Transverse colon (tissue), 4 donors: ENCODE data around the gene MEMO1.

ENCODE experiments used
- POLR2A ChIP-seq: fragments of 450-650 bp; IDR thresholded peaks from one replicate; pipeline ENCODE4 v1.6.1; 2016; ENCODE audit warnings: antibody characterized with exemption, mild to moderate bottlenecking, moderate library complexity
- POLR2AphosphoS5 ChIP-seq, 3 donors: sonication (generic); formaldehyde crosslinking; IDR thresholded peaks; one replicate each; pipeline ENCODE4 v1.6.1; 2016; ENCODE audit warnings: antibody characterized with exemption in 3 of 3
- TF ChIP-seq, protein P1 (sequence below), 5 experiments: fragments of 200-600 bp in 3 of 5; fragments of 450-650 bp in 2 of 5; sonication (generic) in 3 of 5; IDR thresholded peaks; 1 replicate in 2 of 5; 2 replicates in 3 of 5; pipeline ENCODE4 v1.5.1; 2016 to 2017; ENCODE audit warnings: antibody characterized with exemption in 5 of 5, inconsistent platforms in 3 of 5, mild to moderate bottlenecking in 2 of 5, moderate library complexity in 1 of 5

DNA sequence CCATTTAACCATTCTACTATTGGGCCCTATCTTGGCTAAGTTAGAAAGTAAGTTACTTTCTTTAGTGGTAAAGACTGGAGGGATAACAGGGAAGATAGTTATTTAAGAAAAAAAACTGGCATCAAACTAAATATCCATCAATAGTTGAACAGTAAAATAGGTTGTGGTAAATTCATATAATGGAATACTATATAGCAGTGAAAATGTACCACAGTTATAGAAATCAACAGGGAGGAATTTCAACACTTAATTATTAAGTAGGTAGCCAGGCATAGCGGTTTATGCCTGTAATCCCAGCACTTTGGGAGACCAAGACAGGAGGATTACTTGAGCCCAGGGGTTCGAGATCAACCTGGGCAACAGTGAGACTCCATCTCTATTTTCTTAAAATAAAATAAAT, 49.5 kb upstream of the MEMO1 start:
- TF ChIP-seq, protein P1, sequence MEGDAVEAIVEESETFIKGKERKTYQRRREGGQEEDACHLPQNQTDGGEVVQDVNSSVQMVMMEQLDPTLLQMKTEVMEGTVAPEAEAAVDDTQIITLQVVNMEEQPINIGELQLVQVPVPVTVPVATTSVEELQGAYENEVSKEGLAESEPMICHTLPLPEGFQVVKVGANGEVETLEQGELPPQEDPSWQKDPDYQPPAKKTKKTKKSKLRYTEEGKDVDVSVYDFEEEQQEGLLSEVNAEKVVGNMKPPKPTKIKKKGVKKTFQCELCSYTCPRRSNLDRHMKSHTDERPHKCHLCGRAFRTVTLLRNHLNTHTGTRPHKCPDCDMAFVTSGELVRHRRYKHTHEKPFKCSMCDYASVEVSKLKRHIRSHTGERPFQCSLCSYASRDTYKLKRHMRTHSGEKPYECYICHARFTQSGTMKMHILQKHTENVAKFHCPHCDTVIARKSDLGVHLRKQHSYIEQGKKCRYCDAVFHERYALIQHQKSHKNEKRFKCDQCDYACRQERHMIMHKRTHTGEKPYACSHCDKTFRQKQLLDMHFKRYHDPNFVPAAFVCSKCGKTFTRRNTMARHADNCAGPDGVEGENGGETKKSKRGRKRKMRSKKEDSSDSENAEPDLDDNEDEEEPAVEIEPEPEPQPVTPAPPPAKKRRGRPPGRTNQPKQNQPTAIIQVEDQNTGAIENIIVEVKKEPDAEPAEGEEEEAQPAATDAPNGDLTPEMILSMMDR (IDR thresholded peaks at IDR 0.05) = no peak
- TF ChIP-seq POLR2A (no peak), POLR2AphosphoS5 (IDR thresholded peaks at IDR 0.05) (no peak)
